ENCODE data around the gene ZMIZ1. TPM values are rescaled to one million over a fixed set of nuclear protein-coding genes. Genes with fewer than 3 reads are reported as not detected.

Gene ZMIZ1
- total and polyA plus RNA-seq, 5 donors from 2014 or later: 1.5 to 34.8 (median 2.2) TPM

GRCh38 chr10:79247373-79248137, 178.8 kb downstream of the ZMIZ1 start:
- H3K27ac Mint-ChIP-seq: peak overlapping the region; percentile 39 to 96 (median 85)
- peaks cover 11 to 79% (median 41%) of the 10 kb centered on the region in 4 donors for H3K4me1 Mint-ChIP-seq
- Histone ChIP-seq H3K27me3 (ENCODE audit: control insufficient read depth, insufficient read depth, low read length) (no peaks in the 10 kb centered on the region), H3K27ac (ENCODE audit: insufficient read depth, low read length, poor library complexity, severe bottlenecking) (peak overlapping the region; percentile 47), H3K4me3 (ENCODE audit: low read depth, low read length) (peak overlapping the region; percentile 37), H3K4me1 (ENCODE audit: control insufficient read depth, insufficient read depth, low read length, poor library complexity, severe bottlenecking) (peaks cover 73% of the 10 kb centered on the region), H3K9me3 (ENCODE audit: control insufficient read depth in 2 of 2, low read length in 2 of 2) (no peaks in the 10 kb centered on the region), H3K36me3 (ENCODE audit: control insufficient read depth, insufficient read depth, low read length) (no peaks in the 10 kb centered on the region)
- H3K9me3 Mint-ChIP-seq: no peaks in the 10 kb centered on the region
- H3K36me3 Mint-ChIP-seq: no peaks in the 10 kb centered on the region
- no peaks in the 10 kb centered on the region for H3K27me3 Mint-ChIP-seq
- peak overlapping the region; percentile 28 to 90 (median 56) for H3K4me3 Mint-ChIP-seq
- ATAC-seq (ENCODE audit: low read depth in 2 of 2) (no peak), DNase-seq (peak in 1 of 3 donors; percentile 24)

- Mint-ChIP-seq H3K27me3 (no peaks in the 10 kb centered on the region), H3K9me3 (no peaks in the 10 kb centered on the region), H3K4me3 (peak overlapping the region in 3 of 4 donors; percentile 28 to 90 (median 52)), H3K36me3 (no peaks in the 10 kb centered on the region), H3K4me1 (peaks cover 11 to 85% (median 47%) of the 10 kb centered on the region in 4 donors), H3K27ac (peak overlapping the region; percentile 39 to 96 (median 85))
- ATAC-seq (ENCODE audit: low read depth in 2 of 2) (no peak), DNase-seq (no peak)
- Histone ChIP-seq H3K4me3 (ENCODE audit: low read depth, low read length) (peak overlapping the region; percentile 37), H3K4me1 (ENCODE audit: control insufficient read depth, insufficient read depth, low read length, poor library complexity, severe bottlenecking) (peaks cover 75% of the 10 kb centered on the region), H3K27ac (ENCODE audit: insufficient read depth, low read length, poor library complexity, severe bottlenecking) (peak overlapping the region; percentile 47), H3K27me3 (ENCODE audit: control insufficient read depth, insufficient read depth, low read length) (no peaks in the 10 kb centered on the region), H3K9me3 (ENCODE audit: control insufficient read depth in 2 of 2, low read length in 2 of 2) (no peaks in the 10 kb centered on the region), H3K36me3 (ENCODE audit: control insufficient read depth, insufficient read depth, low read length) (no peaks in the 10 kb centered on the region)
These were observed 179.8 kb downstream of the ZMIZ1 start for GRCh38 chr10:79248341-79249185.

- Mint-ChIP-seq H3K9me3 (no peaks in the 10 kb centered on the region), H3K27ac (peak overlapping the region; percentile 81 to 92 (median 89)), H3K27me3 (no peaks in the 10 kb centered on the region), H3K36me3 (no peaks in the 10 kb centered on the region), H3K4me3 (peak overlapping the region; percentile 49 to 75 (median 68)), H3K4me1 (peaks cover 16 to 81% (median 41%) of the 10 kb centered on the region in 4 donors)
- H3K27ac ChIP-seq (ENCODE audit: insufficient read depth, low read length, poor library complexity, severe bottlenecking): peak overlapping the region; percentile 47
- DNase-seq: peak in 1 of 3 donors; percentile 76
- H3K9me3 ChIP-seq (ENCODE audit: control insufficient read depth in 2 of 2, low read length in 2 of 2): no peaks in the 10 kb centered on the region
- H3K4me3 ChIP-seq (ENCODE audit: low read depth, low read length): peak overlapping the region; percentile 41
- H3K27me3 ChIP-seq (ENCODE audit: control insufficient read depth, insufficient read depth, low read length): no peaks in the 10 kb centered on the region
- peak; percentile 43 to 50 for ATAC-seq (ENCODE audit: low read depth in 2 of 2)
- no peaks in the 10 kb centered on the region for H3K36me3 ChIP-seq (ENCODE audit: control insufficient read depth, insufficient read depth, low read length)
- peaks cover 67% of the 10 kb centered on the region for H3K4me1 ChIP-seq (ENCODE audit: control insufficient read depth, insufficient read depth, low read length, poor library complexity, severe bottlenecking)
These were observed 180.7 kb downstream of the ZMIZ1 start for GRCh38 chr10:79249186-79250121.

- H3K4me3 Mint-ChIP-seq: peak overlapping the region in 3 of 4 donors; percentile 43 to 69 (median 49)
- H3K9me3 Mint-ChIP-seq: no peaks in the 10 kb centered on the region
- no peaks in the 10 kb centered on the region for H3K27me3 Mint-ChIP-seq
- H3K4me1 Mint-ChIP-seq: peaks cover 11 to 73% (median 33%) of the 10 kb centered on the region in 4 donors
- peaks cover 59% of the 10 kb centered on the region for H3K4me1 ChIP-seq (ENCODE audit: control insufficient read depth, insufficient read depth, low read length, poor library complexity, severe bottlenecking)
- peak overlapping the region; percentile 81 to 92 (median 89) for H3K27ac Mint-ChIP-seq
- no peaks in the 10 kb centered on the region for H3K36me3 ChIP-seq (ENCODE audit: control insufficient read depth, insufficient read depth, low read length)
- ATAC-seq (ENCODE audit: low read depth in 2 of 2): peak; percentile 3 to 15
- H3K27me3 ChIP-seq (ENCODE audit: control insufficient read depth, insufficient read depth, low read length): no peaks in the 10 kb centered on the region
- H3K9me3 ChIP-seq (ENCODE audit: control insufficient read depth in 2 of 2, low read length in 2 of 2): no peaks in the 10 kb centered on the region
- DNase-seq: peak in 1 of 3 donors; percentile 29
- H3K36me3 Mint-ChIP-seq: no peaks in the 10 kb centered on the region
- peak overlapping the region; percentile 42 for H3K27ac ChIP-seq (ENCODE audit: insufficient read depth, low read length, poor library complexity, severe bottlenecking)
- peak overlapping the region; percentile 41 for H3K4me3 ChIP-seq (ENCODE audit: low read depth, low read length)
These were observed 181.5 kb downstream of the ZMIZ1 start for GRCh38 chr10:79250259-79250658.

- DNase-seq: no peak
- Histone ChIP-seq H3K27ac (ENCODE audit: insufficient read depth, low read length, poor library complexity, severe bottlenecking) (no peak overlapping the region), H3K9me3 (ENCODE audit: control insufficient read depth in 2 of 2, low read length in 2 of 2) (no peaks in the 10 kb centered on the region), H3K27me3 (ENCODE audit: control insufficient read depth, insufficient read depth, low read length) (no peaks in the 10 kb centered on the region), H3K36me3 (ENCODE audit: control insufficient read depth, insufficient read depth, low read length) (peaks cover 5% of the 10 kb centered on the region), H3K4me3 (ENCODE audit: low read depth, low read length) (no peak overlapping the region), H3K4me1 (ENCODE audit: control insufficient read depth, insufficient read depth, low read length, poor library complexity, severe bottlenecking) (peaks cover 37% of the 10 kb centered on the region)
- no peaks in the 10 kb centered on the region for H3K27me3 Mint-ChIP-seq
- peaks cover 11 to 59% (median 23%) of the 10 kb centered on the region in 4 donors for H3K4me1 Mint-ChIP-seq
- H3K9me3 Mint-ChIP-seq: no peaks in the 10 kb centered on the region
- H3K27ac Mint-ChIP-seq: peak overlapping the region in 1 of 3 donors; percentile 42
- ATAC-seq (ENCODE audit: low read depth in 2 of 2): no peak
- H3K4me3 Mint-ChIP-seq: peak overlapping the region in 1 of 4 donors; percentile 47
- peaks cover 4% of the 10 kb centered on the region for H3K36me3 Mint-ChIP-seq
These were observed 183.7 kb downstream of the ZMIZ1 start for GRCh38 chr10:79252450-79252849.

GRCh38 chr10:79252971-79253370, 184.2 kb downstream of the ZMIZ1 start:
- H3K9me3 Mint-ChIP-seq: no peaks in the 10 kb centered on the region
- Histone ChIP-seq H3K9me3 (ENCODE audit: control insufficient read depth in 2 of 2, low read length in 2 of 2) (no peaks in the 10 kb centered on the region), H3K27ac (ENCODE audit: insufficient read depth, low read length, poor library complexity, severe bottlenecking) (no peak overlapping the region), H3K4me3 (ENCODE audit: low read depth, low read length) (no peak overlapping the region), H3K36me3 (ENCODE audit: control insufficient read depth, insufficient read depth, low read length) (peaks cover 5% of the 10 kb centered on the region), H3K4me1 (ENCODE audit: control insufficient read depth, insufficient read depth, low read length, poor library complexity, severe bottlenecking) (peaks cover 32% of the 10 kb centered on the region), H3K27me3 (ENCODE audit: control insufficient read depth, insufficient read depth, low read length) (no peaks in the 10 kb centered on the region)
- H3K27ac Mint-ChIP-seq: peak overlapping the region in 2 of 3 donors; percentile 6 to 33
- ATAC-seq (ENCODE audit: low read depth in 2 of 2) (no peak), DNase-seq (no peak)
- peaks cover 8 to 56% (median 19%) of the 10 kb centered on the region in 4 donors for H3K4me1 Mint-ChIP-seq
- H3K36me3 Mint-ChIP-seq: peaks cover 4% of the 10 kb centered on the region
- H3K4me3 Mint-ChIP-seq: peak overlapping the region in 1 of 4 donors; percentile 47
- no peaks in the 10 kb centered on the region for H3K27me3 Mint-ChIP-seq

GRCh38 chr10:79253704-79254103, 184.9 kb downstream of the ZMIZ1 start:
- Mint-ChIP-seq H3K27ac (peak overlapping the region in 1 of 3 donors; percentile 59), H3K4me1 (peaks cover 5 to 51% (median 17%) of the 10 kb centered on the region in 4 donors)
- H3K4me1 ChIP-seq (ENCODE audit: control insufficient read depth, insufficient read depth, low read length, poor library complexity, severe bottlenecking): peaks cover 25% of the 10 kb centered on the region

More at GRCh38 chr10:79253704-79254103, 184.9 kb downstream of the ZMIZ1 start:
- Histone ChIP-seq H3K27me3 (ENCODE audit: control insufficient read depth, insufficient read depth, low read length) (no peaks in the 10 kb centered on the region), H3K9me3 (ENCODE audit: control insufficient read depth in 2 of 2, low read length in 2 of 2) (no peaks in the 10 kb centered on the region), H3K4me3 (ENCODE audit: low read depth, low read length) (no peak overlapping the region), H3K27ac (ENCODE audit: insufficient read depth, low read length, poor library complexity, severe bottlenecking) (no peak overlapping the region), H3K36me3 (ENCODE audit: control insufficient read depth, insufficient read depth, low read length) (peaks cover 5% of the 10 kb centered on the region)
- no peaks in the 10 kb centered on the region for H3K27me3 Mint-ChIP-seq
- peak overlapping the region in 1 of 4 donors; percentile 47 for H3K4me3 Mint-ChIP-seq
- ATAC-seq (ENCODE audit: low read depth in 2 of 2) (no peak), DNase-seq (no peak)
- no peaks in the 10 kb centered on the region for H3K9me3 Mint-ChIP-seq
- H3K36me3 Mint-ChIP-seq: peaks cover 4% of the 10 kb centered on the region

Measured in CD4-positive, CD25-positive, alpha-beta regulatory T cell (primary cell).